Keratinocyte (primary cell): Measurements from ENCODE around the gene OXNAD1. TPM values are rescaled to one million over a fixed set of nuclear protein-coding genes. Genes with fewer than 3 reads are reported as not detected.

ENCODE experiments used
- DNase-seq: peaks from one replicate; pipeline ENCODE4 v3.0.0-alpha.2; 2011; ENCODE audit warnings: low read depth, missing footprints, low spot score
- FAIRE-seq: peaks from 2 replicates; lab custom pipeline; 2011; peaks lifted over from hg19 to GRCh38; lab: Jason Lieb, UNC
- H2AFZ ChIP-seq: 2 replicates; pipeline ENCODE4 v1.6.0; 2012; ENCODE audit warnings: low read length, control low read depth, inconsistent platforms; ENCODE audit not compliant: control insufficient read depth
- H3K27ac ChIP-seq: 2 replicates; pipeline ENCODE4 v1.5.1; 2011; ENCODE audit warnings: low read length; ENCODE audit not compliant: control insufficient read depth, insufficient read depth
- H3K27me3 ChIP-seq: 3 replicates; pipeline ENCODE4 v1.6.0; 2011; ENCODE audit warnings: low read length; ENCODE audit not compliant: control insufficient read depth, insufficient read depth; ENCODE audit errors: extremely low read depth
- H3K36me3 ChIP-seq, 2 experiments: 2 replicates in 1 of 2; 3 replicates in 1 of 2; pipeline ENCODE4 v1.5.1; 2011; ENCODE audit warnings: low read length in 2 of 2, mild to moderate bottlenecking in 1 of 2; ENCODE audit not compliant: control insufficient read depth in 2 of 2, insufficient read depth in 2 of 2; ENCODE audit errors: extremely low read depth in 1 of 2
- H3K4me1 ChIP-seq: 3 replicates; pipeline ENCODE4 v1.5.1; 2011; ENCODE audit warnings: low read length; ENCODE audit not compliant: control insufficient read depth, insufficient read depth; ENCODE audit errors: extremely low read depth
- H3K4me2 ChIP-seq: 3 replicates; pipeline ENCODE4 v1.6.0; 2011; ENCODE audit warnings: low read depth, low read length; ENCODE audit not compliant: control insufficient read depth, insufficient read depth; ENCODE audit errors: extremely low read depth
- H3K4me3 ChIP-seq, 3 experiments: fragments of 200-600 bp in 1 of 3; sonication (generic) in 1 of 3; 2 replicates in 2 of 3; 3 replicates in 1 of 3; pipeline ENCODE4 v1.5.1; 2011 to 2016; ENCODE audit warnings: low read length in 3 of 3, mild to moderate bottlenecking in 3 of 3, control low read depth in 2 of 3, inconsistent platforms in 1 of 3, low read depth in 1 of 3, mixed read lengths in 1 of 3, mixed run types in 1 of 3, moderate library complexity in 1 of 3; ENCODE audit not compliant: control insufficient read depth in 2 of 3, insufficient read depth in 2 of 3; ENCODE audit errors: extremely low read depth in 1 of 3
- H3K79me2 ChIP-seq: 2 replicates; pipeline ENCODE4 v1.6.0; 2012; ENCODE audit warnings: low read length; ENCODE audit not compliant: control insufficient read depth, insufficient read depth
- H3K9ac ChIP-seq: 3 replicates; pipeline ENCODE4 v1.6.0; 2011; ENCODE audit warnings: low read length; ENCODE audit not compliant: control insufficient read depth, insufficient read depth; ENCODE audit errors: extremely low read depth
- H3K9me1 ChIP-seq: 3 replicates; pipeline ENCODE4 v1.6.0; 2011; ENCODE audit warnings: low read length; ENCODE audit not compliant: control insufficient read depth, insufficient read depth; ENCODE audit errors: extremely low read depth
- H3K9me3 ChIP-seq: 2 replicates; pipeline ENCODE4 v1.5.1; 2012; ENCODE audit warnings: low read depth, low read length; ENCODE audit not compliant: control insufficient read depth
- H4K20me1 ChIP-seq: 3 replicates; pipeline ENCODE4 v1.6.0; 2011; ENCODE audit warnings: low read length; ENCODE audit not compliant: control insufficient read depth, insufficient read depth; ENCODE audit errors: extremely low read depth
- CTCF ChIP-seq, 3 experiments: IDR thresholded peaks in 1 of 3; conservative IDR thresholded peaks in 1 of 3; optimal IDR thresholded peaks in 1 of 3; 2 replicates in 2 of 3; 3 replicates in 1 of 3; pipeline versions ENCODE3 to v1.5.1; 2011; ENCODE audit warnings: low read length in 3 of 3, mild to moderate bottlenecking in 3 of 3, moderate library complexity in 2 of 3, control low read depth in 1 of 3, inconsistent platforms in 1 of 3; ENCODE audit not compliant: insufficient read depth in 2 of 3; ENCODE audit errors: extremely low read depth in 1 of 3
- EZH2 ChIP-seq: IDR thresholded peaks from one replicate; pipeline ENCODE4 v1.6.1; 2012; ENCODE audit warnings: inconsistent platforms, mild to moderate bottlenecking, low read length, moderate library complexity
- dilution Hi-C: fragments of 300-500 bp; cut with MboI; formaldehyde crosslinking; loops from one replicate; pipeline ENCODE4 v1.7.0; 2020; ENCODE audit warnings: low sequenced_read_pairs; ENCODE audit not compliant: extremely low pct_ligation_motif_present
- polyA plus RNA-seq, 5 experiments: library from polyadenylated mRNA; depleted of rRNA in 3 of 5; stranded (reverse) in 3 of 5; stranded (forward) in 1 of 5; unstranded in 1 of 5; fragments of >200 nt; gene quantifications; 1 replicate in 1 of 5; 2 replicates in 3 of 5; 3 replicates in 1 of 5; pipeline versions ENCODE4 v1.2.1 to v1.2.3, GENCODE V29; 2011 to 2012; ENCODE audit warnings: missing spikeins in 2 of 5, low read depth in 1 of 5, low replicate concordance in 1 of 5

Gene OXNAD1
- polyA plus RNA-seq, 1 donor (not counting 4 experiments of a cell fraction or from before 2014, with no cell fraction given), result 15.2 TPM

- Histone ChIP-seq H3K79me2 (no peaks in the 10 kb centered on the region), H3K27me3 (peaks cover 9% of the 10 kb centered on the region), H3K4me1 (no peaks in the 10 kb centered on the region), H2AFZ (no peak overlapping the region), H3K36me3 (no peaks in the 10 kb centered on the region), H3K9me1 (no peaks in the 10 kb centered on the region), H3K4me2 (no peak overlapping the region), H3K4me3 (no peak overlapping the region), H3K9me3 (no peaks in the 10 kb centered on the region), H4K20me1 (no peaks in the 10 kb centered on the region), H3K9ac (no peak overlapping the region), H3K27ac (no peak overlapping the region)
- TF ChIP-seq CTCF (optimal IDR thresholded peaks at IDR 0.05 in 1 of 3, IDR thresholded peaks at IDR 0.05 in 1 of 3, conservative IDR thresholded peaks at IDR 0.05 in 1 of 3; ENCODE audit: extremely low read depth in 1 of 3, insufficient read depth in 2 of 3, low read length in 3 of 3), result no peak
- TF ChIP-seq EZH2, result no peak
- DNase-seq, result no peak
- FAIRE-seq, result no peak
- dilution Hi-C loops, result no loop called here
Observed at GRCh38 chr3:16222547-16222946, 42.5 kb upstream of the OXNAD1 start.

- Histone ChIP-seq H4K20me1 (no peaks in the 10 kb centered on the region), H3K4me1 (no peaks in the 10 kb centered on the region), H2AFZ (no peak overlapping the region), H3K79me2 (no peaks in the 10 kb centered on the region), H3K9me3 (no peaks in the 10 kb centered on the region), H3K4me3 (no peak overlapping the region), H3K9me1 (no peaks in the 10 kb centered on the region), H3K9ac (no peak overlapping the region), H3K27me3 (peaks cover 5% of the 10 kb centered on the region), H3K27ac (no peak overlapping the region), H3K36me3 (no peaks in the 10 kb centered on the region), H3K4me2 (no peak overlapping the region)
- DNase-seq (no peak), FAIRE-seq (no peak)
- dilution Hi-C loops, result no loop called here
- TF ChIP-seq EZH2, result no peak
- no peak for TF ChIP-seq CTCF (optimal IDR thresholded peaks at IDR 0.05 in 1 of 3, IDR thresholded peaks at IDR 0.05 in 1 of 3, conservative IDR thresholded peaks at IDR 0.05 in 1 of 3; ENCODE audit: extremely low read depth in 1 of 3, insufficient read depth in 2 of 3, low read length in 3 of 3)
Observed at GRCh38 chr3:16224325-16224724, 40.7 kb upstream of the OXNAD1 start.
